ENCODE measurements around the gene GMPPB.

Gene GMPPB

DNA sequence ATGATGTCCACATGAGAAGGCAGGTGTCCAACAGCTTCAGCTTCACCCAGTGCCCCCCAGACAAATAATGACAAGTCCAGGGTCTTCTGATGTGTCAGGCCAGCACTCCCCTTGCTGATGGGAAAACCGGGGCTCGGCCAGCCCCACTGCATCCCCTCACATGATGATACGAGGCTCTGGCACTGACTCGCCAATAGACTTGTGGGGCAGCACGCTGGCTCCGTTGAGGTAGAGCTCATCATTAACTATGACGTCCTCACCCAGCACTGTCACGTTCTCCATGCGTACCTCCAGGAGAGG lies 2.2 kb downstream of the GMPPB start:
- H3K36me3 Mint-ChIP-seq = peaks cover 61% of the 10 kb centered on the region
- no peaks in the 10 kb centered on the region for H3K9me3 Mint-ChIP-seq
- peak overlapping the region; percentile 98 for H3K27ac Mint-ChIP-seq
- ATAC-seq (no peak), DNase-seq (ENCODE audit: low spot score in 2 of 2) (no peak)
- peaks cover 55% of the 10 kb centered on the region for H3K4me1 Mint-ChIP-seq
- peak overlapping the region; percentile 91 for H3K4me3 Mint-ChIP-seq

DNA sequence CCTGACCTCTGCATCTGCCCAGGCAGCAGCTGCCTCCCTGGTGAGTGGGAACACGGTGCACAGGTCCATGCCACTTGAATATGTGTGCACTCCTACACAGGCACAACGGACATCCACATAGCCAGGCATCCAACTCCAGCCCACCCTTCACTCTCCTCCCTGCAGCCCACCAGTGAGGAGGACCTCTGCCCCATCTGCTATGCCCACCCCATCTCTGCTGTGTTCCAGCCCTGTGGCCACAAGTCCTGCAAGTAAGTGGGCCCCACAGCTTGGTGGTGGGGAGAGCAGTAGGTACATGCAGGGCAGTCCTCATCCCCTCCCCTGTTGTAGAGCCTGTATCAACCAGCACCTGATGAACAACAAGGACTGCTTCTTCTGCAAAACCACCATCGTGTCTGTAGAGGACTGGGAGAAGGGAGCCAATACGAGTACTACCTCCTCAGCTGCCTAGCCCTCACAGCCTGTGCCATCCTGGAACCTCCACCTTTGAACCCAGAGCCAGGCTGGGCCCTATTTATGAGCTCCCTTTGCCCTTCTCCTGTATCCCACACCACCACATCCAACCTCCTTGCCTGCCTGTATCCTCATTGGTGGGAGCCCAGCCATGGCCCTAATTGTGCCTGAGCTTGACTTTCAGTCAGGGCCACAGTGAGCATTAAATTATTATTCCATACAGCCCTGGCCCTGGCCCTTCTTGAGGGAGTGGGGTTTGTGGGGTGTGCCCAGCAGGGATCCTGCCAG lies 2.7 kb downstream of the GMPPB start:
- peaks cover 55% of the 10 kb centered on the region for H3K4me1 Mint-ChIP-seq
- H3K27ac Mint-ChIP-seq = peak overlapping the region; percentile 98
- H3K4me3 Mint-ChIP-seq = peak overlapping the region; percentile 14
- DNase-seq (ENCODE audit: low spot score in 2 of 2) (peak in 1 of 2 donors; percentile 49), ATAC-seq (no peak)
- H3K9me3 Mint-ChIP-seq = no peaks in the 10 kb centered on the region
- H3K36me3 Mint-ChIP-seq = peaks cover 61% of the 10 kb centered on the region

DNA sequence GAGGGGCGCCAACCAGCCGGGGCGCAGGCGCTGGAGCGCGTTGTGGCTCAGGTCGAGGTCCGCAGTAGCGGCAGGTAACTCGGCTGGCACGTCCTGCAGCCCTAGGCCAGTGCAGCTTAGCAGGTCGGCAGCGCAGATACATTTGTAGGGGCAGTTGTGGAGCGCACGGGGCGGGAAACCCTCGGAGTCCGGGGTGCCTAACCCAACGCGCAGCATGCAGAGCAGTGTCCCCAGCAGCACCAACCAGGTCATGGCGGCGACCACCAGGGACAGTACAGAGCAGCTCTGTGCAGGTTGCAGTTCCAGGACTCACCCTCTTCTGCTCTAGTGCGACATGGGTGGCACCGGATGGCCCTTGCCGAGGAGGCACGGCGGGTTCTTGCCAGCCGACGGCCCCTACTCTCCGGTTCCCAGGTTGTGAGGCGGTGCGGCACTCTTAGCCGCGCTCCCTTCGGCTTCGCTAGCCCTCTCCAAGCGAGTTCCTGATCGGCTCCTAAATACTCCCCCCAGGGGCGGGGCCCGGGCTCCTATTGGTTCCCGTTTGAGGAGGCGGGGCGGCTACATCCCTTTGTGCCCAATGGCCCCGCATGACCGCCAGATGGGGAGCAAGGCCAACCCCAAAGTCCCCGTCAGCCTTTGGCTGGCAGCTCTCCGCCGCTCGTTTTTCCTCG lies 4.4 kb downstream of the GMPPB start, which contains the start of gene AMIGO3:
Gene AMIGO3 (minus strand): TSS at position 471 of the 671 bp plus-strand sequence. CDS start 219 bp downstream, at position 252.
- ATAC-seq (peak; percentile 77), DNase-seq (ENCODE audit: low spot score in 2 of 2) (peak; percentile 82 to 97)
- H3K4me1 Mint-ChIP-seq = peaks cover 49% of the 10 kb centered on the region
- H3K9me3 Mint-ChIP-seq = no peaks in the 10 kb centered on the region
- peaks cover 59% of the 10 kb centered on the region for H3K36me3 Mint-ChIP-seq
- peak within 1 kb of the TSS; percentile 80 for H3K4me3 Mint-ChIP-seq
- peak within 1 kb of the TSS; percentile 98 for H3K27ac Mint-ChIP-seq

DNA sequence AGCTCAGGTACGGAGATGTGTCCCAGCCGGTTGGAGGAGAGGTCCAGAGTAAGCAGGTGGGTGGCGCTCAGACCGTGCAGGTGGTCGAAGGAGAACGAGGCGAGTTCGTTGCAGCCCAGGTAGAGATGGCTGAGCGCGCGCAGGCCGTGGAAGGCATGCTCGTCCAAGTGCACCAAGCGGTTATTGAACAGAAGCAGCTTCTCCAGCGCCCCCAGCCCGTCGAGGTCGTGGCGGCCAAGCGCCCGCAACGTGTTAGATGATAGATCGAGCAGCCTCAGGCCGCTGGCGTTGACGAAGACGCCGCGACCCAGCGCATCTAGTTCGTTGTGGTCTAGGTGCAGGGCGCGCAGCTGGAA lies 4.9 kb downstream of the GMPPB start:
- ATAC-seq (no peak), DNase-seq (ENCODE audit: low spot score in 2 of 2) (no peak)
- Mint-ChIP-seq H3K9me3 (no peaks in the 10 kb centered on the region), H3K4me1 (peaks cover 45% of the 10 kb centered on the region), H3K4me3 (peak overlapping the region; percentile 80), H3K27ac (peak overlapping the region; percentile 69), H3K36me3 (peaks cover 54% of the 10 kb centered on the region)

DNA sequence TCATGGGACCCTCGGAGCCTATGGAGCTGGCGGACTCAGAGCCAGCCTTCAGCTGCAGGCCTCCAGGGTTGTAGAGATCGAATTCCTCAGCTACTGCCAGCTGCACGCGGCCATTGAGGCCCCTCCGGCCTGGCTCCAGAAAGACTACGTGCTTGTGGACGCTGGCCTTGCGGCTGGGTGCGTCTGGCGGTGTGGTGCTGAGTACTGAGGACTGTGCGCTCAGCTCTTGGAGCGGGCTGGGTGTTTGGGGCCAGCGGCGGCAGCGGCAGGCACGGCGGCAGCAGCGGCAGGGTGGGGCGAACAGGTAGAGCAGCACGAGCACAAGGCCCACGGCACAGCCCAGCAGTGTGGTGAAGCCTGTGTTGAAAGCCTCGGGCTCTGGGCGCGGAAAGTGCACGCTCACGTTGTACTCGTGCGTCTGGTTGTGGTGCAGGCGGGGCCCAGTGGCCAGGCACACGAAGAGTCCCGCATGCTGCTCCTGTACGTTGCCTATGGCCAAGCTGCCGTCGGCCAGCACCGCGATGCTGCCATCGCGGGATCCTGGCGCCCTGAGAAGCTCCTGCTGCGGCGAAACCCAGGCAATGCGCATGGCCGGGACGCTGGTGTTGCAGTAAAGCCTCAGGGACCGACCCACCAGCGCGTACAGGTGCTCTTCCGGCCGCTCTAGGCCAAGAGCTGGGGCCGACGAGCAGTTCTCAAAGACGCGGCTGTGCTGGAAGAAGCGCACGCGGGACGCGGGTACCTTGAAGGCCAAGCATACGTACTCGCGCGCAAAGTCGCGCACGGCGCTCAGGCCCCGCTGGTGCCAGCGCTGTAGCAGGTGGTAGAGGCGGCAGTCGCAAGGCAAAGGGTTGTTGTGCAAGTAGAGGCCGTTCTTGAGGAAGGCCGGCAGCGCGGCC lies 5.5 kb downstream of the GMPPB start:
- DNase-seq (ENCODE audit: low spot score in 2 of 2) (no peak), ATAC-seq (no peak)
- peaks cover 48% of the 10 kb centered on the region for H3K36me3 Mint-ChIP-seq
- H3K9me3 Mint-ChIP-seq = no peaks in the 10 kb centered on the region
- peak overlapping the region; percentile 69 for H3K27ac Mint-ChIP-seq
- peak overlapping the region; percentile 80 for H3K4me3 Mint-ChIP-seq
- peaks cover 43% of the 10 kb centered on the region for H3K4me1 Mint-ChIP-seq

DNA sequence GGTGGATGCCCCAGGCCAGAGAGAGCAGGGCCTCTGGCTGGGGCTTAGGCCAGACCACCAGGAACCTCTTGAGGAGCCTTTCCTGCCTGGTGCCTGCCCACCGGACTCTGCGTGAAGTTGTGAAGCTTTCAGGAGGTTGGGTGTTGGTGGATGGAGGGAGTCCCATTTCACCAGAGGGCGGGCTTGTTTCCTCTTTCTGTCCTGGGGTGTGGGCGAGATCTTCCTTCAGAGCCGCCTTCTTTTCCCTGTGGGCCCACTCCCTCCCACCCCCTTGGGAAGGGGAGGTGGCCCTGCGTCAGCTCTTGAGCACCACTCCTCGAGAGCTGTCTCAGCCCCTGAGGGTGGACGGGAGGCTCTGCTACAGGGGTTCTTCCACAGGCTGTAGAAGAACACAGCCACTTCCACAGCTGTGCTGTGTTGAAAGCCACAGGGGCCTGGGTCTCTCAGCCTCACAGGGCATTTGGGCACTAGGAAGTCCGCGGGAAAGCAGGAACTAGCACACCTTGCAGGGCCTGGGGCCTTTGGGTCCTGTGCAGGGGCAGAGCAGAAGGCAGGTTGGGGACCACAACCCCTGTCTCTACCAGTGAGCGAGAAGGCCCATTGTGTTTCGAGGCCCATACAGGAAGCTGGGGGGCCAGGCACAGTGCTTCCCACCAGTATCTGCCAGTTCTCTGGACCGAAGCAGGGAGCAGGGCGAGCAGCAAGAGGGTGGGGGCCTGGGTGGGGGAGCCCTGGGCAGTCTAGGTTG lies 6.4 kb downstream of the GMPPB start:
- no peaks in the 10 kb centered on the region for H3K9me3 Mint-ChIP-seq
- ATAC-seq (no peak), DNase-seq (ENCODE audit: low spot score in 2 of 2) (no peak)
- peaks cover 40% of the 10 kb centered on the region for H3K36me3 Mint-ChIP-seq
- H3K4me3 Mint-ChIP-seq = peak overlapping the region; percentile 80
- no peak overlapping the region for H3K27ac Mint-ChIP-seq
- peaks cover 35% of the 10 kb centered on the region for H3K4me1 Mint-ChIP-seq

DNA sequence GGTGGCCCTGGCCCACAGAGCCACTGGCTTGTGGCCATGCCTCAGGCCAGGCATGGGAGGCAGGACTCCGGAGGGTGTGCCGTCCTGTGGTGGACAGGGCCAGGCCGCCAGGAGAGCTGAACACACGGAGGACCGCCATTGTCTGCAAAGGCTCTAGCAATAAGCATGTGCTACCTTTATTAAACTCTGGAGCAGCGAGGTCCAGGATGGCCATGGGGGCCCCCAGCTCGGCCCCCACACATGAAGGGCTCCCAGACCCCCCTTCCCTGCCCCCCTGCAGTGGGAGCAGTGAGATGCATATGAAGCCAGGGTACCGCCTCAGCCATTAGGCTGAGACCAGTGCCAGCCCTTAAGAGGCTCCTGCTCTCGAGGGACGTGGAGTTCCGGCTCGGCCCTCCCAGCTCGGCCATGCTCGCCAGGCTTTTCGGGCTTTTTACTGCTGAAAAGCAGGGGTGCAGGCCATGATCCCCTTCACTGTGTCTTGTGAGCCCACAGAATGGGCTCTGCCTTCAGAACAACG lies 7.0 kb downstream of the GMPPB start:
- Mint-ChIP-seq H3K4me1 (peaks cover 29% of the 10 kb centered on the region), H3K27ac (no peak overlapping the region), H3K9me3 (no peaks in the 10 kb centered on the region), H3K4me3 (no peak overlapping the region), H3K36me3 (peaks cover 34% of the 10 kb centered on the region)
- ATAC-seq (no peak), DNase-seq (ENCODE audit: low spot score in 2 of 2) (no peak)

DNA sequence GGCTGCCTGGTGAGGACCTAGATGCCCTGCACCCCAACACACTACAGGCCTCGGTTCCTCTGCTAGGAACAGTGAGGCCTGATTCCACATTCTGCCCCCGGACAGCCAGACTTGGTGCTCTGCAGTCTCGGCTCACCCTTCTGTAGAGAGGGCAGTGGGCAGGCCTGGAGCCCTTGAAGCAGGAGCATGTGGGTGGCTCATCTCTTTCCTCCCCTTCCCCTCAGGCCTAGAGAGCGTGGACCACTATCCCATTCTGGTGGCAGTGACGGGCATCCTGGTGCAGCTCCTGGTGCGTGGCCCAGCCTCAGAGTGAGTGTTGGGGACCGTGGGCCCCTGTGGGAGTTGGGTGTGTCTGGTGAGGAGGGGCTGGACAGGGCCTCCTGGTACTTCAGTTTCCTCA lies 7.6 kb downstream of the GMPPB start:
- no peak overlapping the region for H3K4me3 Mint-ChIP-seq
- ATAC-seq = no peak
- peaks cover 25% of the 10 kb centered on the region for H3K4me1 Mint-ChIP-seq
- no peak for DNase-seq (ENCODE audit: low spot score in 2 of 2)
- H3K36me3 Mint-ChIP-seq = peaks cover 28% of the 10 kb centered on the region
- H3K9me3 Mint-ChIP-seq = no peaks in the 10 kb centered on the region
- peak overlapping the region; percentile 58 for H3K27ac Mint-ChIP-seq

DNA sequence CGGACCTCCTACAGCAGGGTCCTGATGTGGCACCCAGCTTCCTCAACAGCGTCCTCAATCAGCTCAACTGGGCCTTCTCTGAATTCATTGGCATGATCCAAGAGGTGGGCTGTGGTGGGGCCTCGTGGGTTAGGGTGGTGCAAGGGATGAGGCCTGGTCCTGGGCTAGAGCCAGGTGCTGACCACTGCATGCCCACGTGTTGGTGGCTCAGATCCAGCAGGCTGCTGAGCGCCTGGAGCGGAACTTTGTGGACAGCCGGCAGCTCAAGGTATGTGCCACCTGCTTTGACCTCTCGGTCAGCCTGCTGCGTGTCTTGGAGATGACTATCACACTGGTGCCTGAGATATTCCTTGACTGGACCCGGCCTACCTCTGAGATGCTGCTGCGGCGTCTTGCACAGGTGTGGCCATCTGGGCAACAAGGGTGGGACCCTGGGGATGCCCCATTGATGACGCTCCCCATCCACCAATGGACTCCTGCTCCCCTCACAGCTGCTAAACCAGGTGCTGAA lies 8.1 kb downstream of the GMPPB start:
- no peak for ATAC-seq
- H3K27ac Mint-ChIP-seq = peak overlapping the region; percentile 58
- no peak for DNase-seq (ENCODE audit: low spot score in 2 of 2)
- peaks cover 23% of the 10 kb centered on the region for H3K36me3 Mint-ChIP-seq
- H3K4me1 Mint-ChIP-seq = peaks cover 20% of the 10 kb centered on the region
- H3K9me3 Mint-ChIP-seq = no peaks in the 10 kb centered on the region
- H3K4me3 Mint-ChIP-seq = no peak overlapping the region

DNA sequence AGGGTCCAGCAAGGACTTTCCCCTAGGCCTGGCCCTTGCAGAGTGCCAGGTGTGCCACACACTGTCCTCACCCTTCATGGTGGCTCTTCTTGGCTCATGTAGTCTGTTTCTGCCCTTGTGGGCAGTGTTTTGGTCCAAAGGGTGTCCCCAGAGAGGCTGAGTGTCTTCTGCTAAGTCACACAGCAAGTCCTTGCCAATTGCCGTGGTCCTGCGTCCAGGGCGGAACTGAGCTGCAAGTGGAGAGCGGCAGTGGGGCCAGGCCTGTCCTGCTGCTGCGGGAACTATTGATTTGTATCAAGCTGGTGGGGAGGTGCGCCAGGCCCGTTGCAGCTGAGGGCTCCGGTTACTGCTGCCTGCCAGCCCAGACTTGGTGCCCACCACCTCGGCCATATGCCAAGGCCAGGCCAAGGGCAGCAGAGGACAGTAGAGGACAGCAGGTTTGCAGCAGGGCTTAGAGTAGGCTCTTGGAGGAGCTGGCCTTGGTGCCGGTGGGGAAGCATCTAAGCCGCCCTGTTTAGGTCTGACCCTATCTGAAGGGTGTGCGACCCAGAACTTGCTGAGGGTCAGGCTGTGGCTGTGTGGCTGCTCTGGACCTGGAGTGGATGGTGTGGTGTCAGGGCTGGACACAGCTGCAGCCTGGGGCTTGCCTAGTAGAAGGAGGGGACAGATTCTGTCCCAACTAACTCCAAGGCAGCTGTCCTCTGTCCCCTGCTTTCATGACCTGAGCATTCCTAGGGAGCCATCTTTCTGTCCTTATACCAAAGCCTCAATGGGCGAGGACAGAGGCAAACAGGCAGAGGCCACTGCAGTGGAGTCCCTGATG lies 8.8 kb downstream of the GMPPB start:
- H3K36me3 Mint-ChIP-seq = peaks cover 16% of the 10 kb centered on the region
- H3K9me3 Mint-ChIP-seq = no peaks in the 10 kb centered on the region
- no peak for DNase-seq (ENCODE audit: low spot score in 2 of 2)
- H3K4me1 Mint-ChIP-seq = peaks cover 17% of the 10 kb centered on the region
- peak overlapping the region; percentile 40 for H3K27ac Mint-ChIP-seq
- ATAC-seq = no peak
- no peak overlapping the region for H3K4me3 Mint-ChIP-seq

DNA sequence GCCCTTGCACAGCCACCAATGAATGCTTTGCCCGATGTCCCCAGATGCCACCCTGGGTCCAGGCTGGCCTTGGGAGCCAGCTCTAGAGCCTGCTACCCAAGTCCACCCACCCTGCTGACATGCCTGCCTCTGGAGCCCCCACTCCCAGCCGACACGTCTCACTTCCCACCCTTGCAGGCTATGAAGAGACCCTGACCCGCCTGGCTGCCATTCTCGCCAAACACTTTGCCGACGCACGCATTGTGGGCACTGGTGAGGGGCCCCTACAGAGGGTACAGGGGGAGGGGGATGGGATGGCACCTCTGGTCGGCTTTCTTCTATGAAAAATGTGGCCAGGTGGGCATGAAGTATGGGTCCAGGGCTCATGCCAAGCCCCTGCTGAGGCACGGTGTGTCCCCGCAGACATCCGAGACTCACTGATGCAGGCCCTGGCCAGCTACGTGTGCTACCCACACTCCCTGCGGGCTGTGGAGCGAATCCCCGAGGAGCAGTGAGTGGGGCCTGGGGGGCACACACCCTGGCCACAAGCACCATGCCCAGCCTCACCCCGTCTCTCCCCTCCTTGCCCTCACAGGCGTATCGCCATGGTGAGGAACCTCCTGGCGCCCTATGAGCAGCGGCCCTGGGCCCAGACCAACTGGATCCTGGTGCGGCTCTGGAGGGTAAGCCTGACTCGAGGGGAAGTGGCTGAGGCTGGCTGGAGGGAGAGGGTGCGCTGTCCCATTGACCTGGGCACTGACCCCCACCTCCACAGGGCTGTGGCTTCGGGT lies 10.2 kb downstream of the GMPPB start:
- H3K9me3 Mint-ChIP-seq = no peaks in the 10 kb centered on the region
- peaks cover 1% of the 10 kb centered on the region for H3K36me3 Mint-ChIP-seq
- ATAC-seq (no peak), DNase-seq (ENCODE audit: low spot score in 2 of 2) (no peak)
- no peak overlapping the region for H3K27ac Mint-ChIP-seq
- no peak overlapping the region for H3K4me3 Mint-ChIP-seq
- H3K4me1 Mint-ChIP-seq = peaks cover 3% of the 10 kb centered on the region

DNA sequence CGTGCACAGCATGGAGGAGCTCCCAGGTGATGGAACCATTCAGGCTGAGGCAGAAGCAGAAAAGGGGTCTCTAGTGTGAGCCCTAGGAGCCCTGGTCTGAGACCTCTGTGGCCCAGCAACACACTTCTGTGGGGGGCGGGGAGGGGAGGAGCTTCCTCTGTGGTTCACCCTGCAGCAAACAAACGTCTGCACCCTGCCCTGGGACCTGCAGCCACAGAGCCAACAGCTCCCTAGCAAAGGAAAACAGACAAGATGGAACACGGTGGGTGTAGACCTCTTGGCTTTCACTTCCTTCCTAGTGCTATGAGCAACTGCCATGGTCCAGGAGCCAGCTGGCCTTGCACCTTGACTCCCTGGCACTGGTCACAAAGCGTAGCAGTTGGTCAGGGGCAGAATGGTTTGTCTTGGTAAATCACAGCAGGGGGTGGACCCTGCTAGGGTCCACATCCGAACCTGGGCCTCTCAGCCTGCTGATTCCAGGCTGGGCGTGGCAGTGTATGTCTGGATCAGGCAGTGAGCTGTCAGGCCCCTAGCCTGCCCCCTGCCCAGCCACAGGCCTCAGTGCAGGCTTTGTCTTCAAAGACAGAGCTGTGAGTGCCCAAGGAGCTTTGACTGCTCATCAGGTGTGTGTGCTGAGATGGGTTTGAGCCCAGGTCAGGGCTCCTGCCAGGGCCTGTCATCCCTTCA lies 11.0 kb downstream of the GMPPB start:
- ATAC-seq (no peak), DNase-seq (ENCODE audit: low spot score in 2 of 2) (no peak)
- no peaks in the 10 kb centered on the region for H3K4me1 Mint-ChIP-seq
- H3K4me3 Mint-ChIP-seq = no peak overlapping the region
- no peaks in the 10 kb centered on the region for H3K36me3 Mint-ChIP-seq
- H3K9me3 Mint-ChIP-seq = no peaks in the 10 kb centered on the region
- H3K27ac Mint-ChIP-seq = peak overlapping the region; percentile 52

DNA sequence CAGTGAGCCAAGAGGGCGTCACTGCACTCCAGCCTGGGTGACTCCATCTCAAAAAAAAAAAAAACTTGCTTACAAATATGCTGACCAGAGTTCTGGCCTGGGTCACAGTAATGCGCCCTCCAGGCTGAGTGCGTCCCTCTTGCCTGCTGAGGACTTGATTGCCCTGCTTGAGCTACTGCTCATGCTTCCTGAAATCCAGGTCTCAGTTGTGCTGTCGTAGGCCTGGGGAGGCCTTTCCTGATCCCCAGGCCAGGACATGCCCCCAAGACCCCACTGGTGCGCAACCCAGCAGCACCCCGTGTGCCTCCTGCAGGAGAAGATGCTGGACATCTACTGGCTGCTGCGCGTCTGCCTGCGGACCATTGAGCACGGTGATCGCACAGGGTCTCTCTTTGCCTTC lies 11.6 kb downstream of the GMPPB start:
- Mint-ChIP-seq H3K4me1 (no peaks in the 10 kb centered on the region), H3K27ac (peak overlapping the region; percentile 52)

More for the DNA sequence above, 11.6 kb downstream of the GMPPB start:
- Mint-ChIP-seq H3K36me3 (no peaks in the 10 kb centered on the region), H3K4me3 (no peak overlapping the region), H3K9me3 (no peaks in the 10 kb centered on the region)
- no peak for ATAC-seq
- DNase-seq (ENCODE audit: low spot score in 2 of 2) = no peak

All from stimulated activated effector memory CD8-positive, alpha-beta T cell treated with anti-CD3 and anti-CD28 coated beads, Interleukin-12 subunit alpha, Interleukin-12 subunit beta, amount 100 ng/mL, for 72 hours (primary cell).